HG03280 (cell line): Measurements from ENCODE around the gene DUSP28.

Experiments
- ATAC-seq: cut with Tn5 transposase; IDR thresholded peaks from one replicate; pipeline ENCODE4 v1.9.1; 2021; ENCODE audit warnings: mild to moderate bottlenecking, moderate library complexity; ENCODE audit not compliant: unreplicated experiment

DUSP28 gene

DNA sequence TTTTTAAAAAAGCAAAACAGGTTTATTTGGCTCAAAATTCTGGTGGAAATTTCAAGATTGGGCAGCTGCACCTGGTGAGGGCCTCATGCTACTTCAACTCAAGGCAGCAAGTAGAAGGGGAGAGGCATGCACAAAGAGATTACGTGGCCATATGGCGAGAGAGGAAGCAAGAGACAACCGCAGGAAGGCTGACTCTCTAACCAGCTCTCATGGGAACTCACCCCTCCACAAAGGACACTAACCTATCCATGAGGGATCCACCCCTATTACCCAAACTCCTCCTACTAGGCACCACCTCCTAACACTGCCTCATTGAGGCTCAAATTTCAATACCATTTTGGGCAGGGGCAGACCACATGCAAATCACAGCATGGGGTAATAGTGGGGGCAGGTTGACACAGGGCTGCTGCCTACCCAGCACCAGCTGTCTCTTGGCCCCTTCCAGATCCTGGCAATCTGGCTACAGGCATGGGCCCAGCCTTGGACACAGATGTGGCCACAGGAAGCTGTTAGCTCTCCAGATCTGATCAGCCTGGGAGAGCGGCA lies 24.4 kb downstream of the DUSP28 start:
- ATAC-seq, result peak; percentile 59

DNA sequence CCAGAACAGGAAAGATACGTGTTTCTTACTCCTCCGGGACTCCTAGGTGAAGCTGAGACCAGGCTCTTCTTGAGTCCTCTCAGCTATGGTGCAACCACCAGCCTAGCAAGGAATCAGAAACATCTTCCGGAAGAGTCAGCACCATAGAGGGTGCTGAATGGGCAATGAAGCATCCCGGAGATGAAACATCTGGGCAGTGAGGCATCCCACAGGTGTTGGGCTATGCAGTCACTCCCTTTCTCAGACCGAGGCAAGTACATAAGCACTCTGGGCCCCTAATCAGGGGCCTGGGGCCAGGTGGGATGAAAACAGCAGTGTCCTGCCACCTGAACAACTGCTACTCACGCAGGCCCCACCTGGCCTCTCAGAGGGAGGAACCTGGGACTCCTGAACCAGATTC lies 24.9 kb downstream of the DUSP28 start:
- ATAC-seq, result peak; percentile 11

DNA sequence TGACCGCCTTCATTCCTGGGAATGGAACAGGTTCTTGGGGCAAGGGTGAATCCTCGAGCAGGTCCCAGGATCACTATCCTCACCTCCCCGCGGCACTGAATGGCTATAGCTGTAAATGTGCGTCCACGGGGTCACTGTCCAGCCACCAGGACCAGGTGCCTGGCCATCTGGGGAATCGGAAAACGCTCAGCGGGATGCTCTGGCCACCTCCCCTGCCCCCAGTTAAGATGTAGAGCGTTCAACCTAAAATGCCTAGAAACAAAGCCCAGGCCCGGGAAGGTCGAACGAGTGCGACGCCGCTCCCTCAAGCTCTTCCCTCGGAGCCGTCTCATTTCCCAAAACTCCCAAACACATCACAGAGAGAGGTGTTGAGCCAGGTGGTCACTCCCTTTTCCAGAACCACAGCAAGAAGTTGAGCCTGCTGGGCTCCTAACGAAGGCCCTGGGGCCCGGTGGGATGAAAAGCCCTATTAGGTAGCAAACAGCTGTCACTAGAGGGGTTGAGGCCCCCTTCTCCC lies 25.6 kb downstream of the DUSP28 start:
- ATAC-seq, result no peak

DNA sequence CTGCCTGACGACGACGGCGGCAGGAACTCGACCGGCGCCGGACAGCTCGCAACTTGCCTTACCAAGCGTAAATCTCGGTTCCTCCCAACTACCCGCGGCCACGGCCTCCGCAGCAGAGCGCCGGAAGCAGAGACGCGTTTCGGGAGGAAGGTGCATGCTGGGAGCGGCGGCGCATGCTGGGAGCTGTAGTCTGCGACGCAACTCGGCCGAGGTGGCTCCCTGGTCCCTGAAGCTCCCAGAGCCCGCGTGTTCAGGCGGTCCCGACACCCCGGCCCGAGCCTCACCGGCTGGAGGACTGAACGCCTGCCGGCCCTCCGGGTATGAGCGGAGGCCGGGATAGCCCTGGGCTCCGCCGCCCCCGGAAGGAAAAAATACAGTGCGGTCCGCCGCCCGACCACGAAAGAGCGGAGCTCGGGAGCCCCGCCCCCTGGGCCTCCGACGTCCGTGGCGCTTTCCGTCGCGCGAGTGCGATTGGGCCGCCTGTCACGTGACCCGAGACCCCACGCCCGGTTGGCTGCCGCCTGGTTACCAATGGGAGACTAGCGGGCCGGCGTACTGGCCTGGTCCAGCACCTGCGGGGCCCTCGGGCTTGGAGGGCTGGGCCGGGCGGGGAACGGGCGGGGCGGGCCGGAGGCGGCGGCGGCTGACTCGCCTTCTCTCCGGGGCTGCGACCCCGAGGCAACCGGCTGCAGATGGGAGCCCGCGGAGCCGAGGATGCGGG lies 26.2 kb downstream of the DUSP28 start, which contains the start of gene CAPN10:
TSS of gene CAPN10 (plus strand) at position 537 of the 721 bp plus-strand sequence. CDS start at position 715, 178 bp downstream.
- peak; percentile 57 for ATAC-seq

DNA sequence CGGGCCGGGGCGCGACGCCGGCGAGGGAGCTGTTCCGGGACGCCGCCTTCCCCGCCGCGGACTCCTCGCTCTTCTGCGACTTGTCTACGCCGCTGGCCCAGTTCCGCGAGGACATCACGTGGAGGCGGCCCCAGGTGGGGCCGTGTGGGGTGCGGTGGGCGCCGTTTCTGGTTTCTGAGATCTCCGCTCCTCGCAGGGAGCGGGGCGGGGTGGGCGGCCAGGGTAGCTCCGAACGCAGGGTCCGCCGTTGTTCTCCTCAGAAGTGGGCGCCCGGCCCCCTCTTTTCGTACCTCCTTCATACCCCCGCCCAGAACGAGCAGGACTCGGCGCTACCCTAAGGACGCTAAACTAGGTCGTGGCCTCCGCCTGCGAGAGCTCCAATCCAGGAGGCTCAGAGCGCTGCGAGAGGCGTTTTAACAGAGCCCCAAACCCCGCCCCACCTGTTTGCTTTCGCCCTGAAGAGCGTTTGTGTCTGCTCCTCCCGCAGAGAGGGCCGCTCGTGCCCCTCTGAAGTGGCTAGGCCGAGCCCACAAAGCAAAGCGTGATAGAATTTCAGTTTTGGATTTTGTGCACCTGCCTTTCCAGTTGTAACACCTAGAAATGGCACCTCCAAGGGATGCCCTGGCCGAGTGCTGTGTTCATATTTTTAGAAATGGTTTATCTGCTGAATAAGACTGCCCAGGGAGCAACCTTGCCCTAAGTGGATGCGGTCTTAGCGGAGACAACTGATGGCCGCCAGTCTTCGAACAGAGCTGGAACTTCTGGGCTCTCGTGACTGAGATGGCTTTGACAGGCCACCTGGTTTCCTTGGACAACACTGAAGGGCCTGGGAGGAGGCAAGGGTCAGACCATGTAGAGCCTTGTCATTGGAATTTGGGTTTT lies 27.0 kb downstream of the DUSP28 start:
- ATAC-seq, result peak; percentile 0

DNA sequence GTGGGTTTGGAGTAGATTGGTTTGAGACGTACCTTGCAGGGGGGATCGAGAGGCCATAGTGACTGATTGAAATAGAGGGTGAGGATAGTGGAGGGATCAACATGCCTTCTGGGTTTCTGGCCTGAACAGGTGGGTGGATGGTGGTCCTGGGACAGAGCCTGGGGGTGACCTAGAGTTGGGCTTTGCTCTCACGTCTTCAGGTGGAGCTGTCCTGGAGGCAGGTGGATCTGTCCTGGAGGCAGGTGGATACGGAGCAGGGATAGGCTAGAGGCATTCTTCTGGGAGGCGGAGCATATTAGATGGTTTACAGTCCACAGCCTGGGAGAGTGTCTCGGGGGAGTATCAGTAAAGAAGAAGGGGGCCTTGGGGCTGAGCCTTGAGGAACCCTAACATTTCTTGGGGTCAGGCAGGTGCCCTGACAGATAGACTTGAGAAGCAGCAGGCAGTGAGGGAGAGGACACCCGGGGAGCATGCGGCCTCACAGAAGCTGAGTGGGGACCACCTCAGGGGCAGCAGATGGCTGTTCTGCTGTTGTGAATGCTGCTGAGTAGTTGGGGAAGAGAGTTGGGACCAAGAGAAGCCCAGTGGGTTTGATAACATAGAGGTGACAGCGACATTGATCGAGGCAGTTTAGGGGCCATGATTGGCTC lies 28.0 kb downstream of the DUSP28 start:
- ATAC-seq, result no peak

DNA sequence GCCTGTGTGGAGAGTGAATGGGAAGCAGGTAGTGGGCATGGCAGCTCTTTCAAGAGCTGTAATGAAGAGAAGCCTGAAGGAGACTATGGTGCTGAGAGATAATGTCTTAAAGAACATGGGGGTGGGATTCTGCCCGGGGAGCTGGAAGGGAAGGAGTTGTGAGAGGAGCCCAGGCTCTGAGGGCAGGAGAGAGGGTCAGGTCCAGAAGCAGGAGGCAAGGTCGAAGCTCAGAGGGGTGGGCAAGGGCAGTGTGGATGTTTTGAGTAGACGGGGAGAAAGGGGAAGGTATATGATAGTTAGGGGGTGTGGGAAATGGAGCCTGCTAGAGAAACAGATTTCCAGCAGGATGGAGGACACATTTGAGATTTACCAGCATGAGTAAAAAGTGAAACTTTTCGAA lies 28.5 kb downstream of the DUSP28 start:
- ATAC-seq, result no peak

DNA sequence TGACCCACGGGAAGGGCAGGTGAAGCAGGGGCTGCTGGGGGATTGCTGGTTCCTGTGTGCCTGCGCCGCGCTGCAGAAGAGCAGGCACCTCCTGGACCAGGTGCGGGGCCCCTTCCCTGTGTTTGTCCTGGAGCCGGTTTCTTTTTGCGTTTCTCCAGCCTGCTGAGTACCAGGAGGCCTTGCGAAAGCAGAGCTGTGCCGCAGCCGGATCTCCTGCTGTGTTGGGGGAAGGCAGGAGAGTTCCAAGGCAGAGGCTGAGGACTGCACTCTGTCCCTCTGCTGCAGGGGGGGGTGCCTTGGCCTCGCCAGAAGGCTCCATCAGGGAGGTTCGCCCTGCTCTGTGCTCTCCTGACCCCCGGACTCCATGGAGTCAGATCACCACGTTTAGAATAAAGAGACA lies 29.2 kb downstream of the DUSP28 start:
- no peak for ATAC-seq

DNA sequence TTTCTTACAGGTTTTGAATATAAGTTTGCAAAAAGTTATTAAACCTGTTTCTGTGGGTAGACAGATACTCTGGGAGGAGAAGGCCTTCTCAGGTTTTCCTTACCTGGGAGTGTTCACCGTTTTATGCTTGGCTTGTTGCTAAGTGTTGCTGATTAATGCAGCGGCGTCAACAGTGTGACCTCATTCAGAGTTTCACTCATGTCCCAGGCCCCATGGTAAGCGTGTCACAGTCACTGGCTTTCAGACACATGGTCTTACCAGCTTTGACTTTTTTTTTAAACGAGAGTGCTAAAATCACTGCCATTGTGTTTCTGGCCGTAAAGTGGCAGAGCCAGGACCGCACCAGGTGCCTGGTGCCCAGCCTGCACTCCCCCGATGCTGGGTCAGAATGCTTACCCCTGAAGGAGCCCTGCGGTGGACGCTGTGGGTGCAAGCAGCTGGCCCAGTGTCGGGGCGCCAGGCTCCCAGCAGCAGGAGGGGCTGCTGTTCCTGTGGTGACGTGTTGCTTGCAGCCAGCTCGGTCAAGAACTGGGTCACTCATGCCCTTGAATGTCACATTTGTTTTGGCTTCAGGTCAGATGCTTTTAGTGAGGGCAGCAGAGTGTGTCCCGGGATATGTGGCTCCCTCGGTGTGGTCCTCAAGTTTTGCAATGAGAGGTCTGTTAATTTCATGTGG lies 29.8 kb downstream of the DUSP28 start:
- ATAC-seq, result no peak

DNA sequence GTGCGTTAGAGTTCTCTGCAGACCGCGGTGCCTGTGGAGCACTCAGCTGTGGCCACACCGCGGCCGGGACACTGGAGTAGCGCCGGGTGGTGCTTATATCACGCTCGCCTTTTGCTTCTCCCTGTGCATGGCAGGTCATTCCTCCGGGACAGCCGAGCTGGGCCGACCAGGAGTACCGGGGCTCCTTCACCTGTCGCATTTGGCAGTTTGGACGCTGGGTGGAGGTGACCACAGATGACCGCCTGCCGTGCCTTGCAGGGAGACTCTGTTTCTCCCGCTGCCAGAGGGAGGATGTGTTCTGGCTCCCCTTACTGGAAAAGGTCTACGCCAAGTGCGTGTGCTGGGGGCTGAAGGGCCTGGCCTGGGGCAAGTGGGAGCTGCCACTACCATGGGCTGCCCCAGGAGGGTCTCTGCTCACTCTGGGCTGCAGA lies 30.5 kb downstream of the DUSP28 start:
- ATAC-seq, result no peak

DNA sequence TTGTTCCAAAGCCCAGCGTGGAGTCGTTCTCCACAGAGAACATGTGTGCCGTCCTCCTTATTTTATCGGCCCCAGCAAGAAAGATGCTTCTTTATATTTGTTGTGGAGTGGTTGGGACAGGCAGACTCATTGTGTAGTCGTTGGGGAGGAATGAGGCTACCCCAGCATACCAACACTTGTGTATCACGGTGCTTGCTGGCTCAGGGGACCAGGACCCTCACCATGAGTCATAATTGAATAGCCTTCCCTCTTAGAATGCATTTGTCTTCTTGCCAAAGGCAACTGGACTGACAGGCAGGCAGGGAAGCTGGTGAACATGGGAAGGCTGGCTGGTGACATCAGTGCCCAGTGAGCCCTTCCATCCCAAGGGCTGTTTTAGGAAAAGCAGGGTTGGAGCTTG lies 31.1 kb downstream of the DUSP28 start:
- no peak for ATAC-seq

DNA sequence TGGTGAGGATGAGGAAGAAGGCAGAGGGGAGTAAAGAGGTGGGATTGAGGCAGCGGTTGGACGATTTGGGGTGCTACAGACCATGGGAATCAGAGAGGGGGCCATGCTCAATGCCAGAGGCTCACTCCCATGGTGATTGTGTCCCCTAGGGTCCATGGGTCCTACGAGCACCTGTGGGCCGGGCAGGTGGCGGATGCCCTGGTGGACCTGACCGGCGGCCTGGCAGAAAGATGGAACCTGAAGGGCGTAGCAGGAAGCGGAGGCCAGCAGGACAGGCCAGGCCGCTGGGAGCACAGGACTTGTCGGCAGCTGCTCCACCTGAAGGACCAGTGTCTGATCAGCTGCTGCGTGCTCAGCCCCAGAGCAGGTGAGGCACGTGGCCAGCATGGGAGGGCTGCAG lies 31.6 kb downstream of the DUSP28 start:
- ATAC-seq, result no peak

DNA sequence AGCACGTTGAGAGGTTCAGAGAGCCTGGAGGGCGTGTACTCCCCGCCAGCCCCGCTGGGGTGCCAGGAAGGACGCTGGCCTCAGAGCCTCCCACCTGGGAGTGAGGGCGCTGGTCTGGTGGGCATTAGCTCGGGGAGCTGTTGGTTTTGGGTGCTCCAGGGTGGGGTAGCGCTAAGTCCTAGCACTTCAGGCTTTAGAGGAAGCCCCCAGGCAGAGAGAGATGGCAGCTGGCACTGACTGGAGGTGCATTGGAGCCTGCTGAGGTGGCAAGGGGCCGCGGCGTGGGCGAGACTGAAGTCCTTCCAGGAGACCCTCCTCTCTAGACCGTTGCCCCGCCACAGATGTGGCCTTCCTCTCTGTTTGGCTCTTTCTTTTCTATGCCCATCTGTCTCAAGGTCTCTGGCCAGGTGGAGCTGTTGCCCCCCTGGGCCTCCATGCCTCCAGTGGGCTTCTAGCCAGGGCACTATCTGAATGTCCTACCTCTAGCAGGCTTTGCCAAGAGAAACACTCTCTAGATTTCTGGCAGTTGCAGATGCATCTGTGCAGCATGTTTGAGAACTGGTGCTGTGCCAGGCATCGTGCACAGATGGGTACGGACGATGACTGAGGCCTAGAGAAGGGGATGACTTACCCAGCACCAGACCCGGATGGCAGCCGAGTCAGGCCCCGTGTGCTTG lies 33.0 kb downstream of the DUSP28 start:
- ATAC-seq, result no peak

DNA sequence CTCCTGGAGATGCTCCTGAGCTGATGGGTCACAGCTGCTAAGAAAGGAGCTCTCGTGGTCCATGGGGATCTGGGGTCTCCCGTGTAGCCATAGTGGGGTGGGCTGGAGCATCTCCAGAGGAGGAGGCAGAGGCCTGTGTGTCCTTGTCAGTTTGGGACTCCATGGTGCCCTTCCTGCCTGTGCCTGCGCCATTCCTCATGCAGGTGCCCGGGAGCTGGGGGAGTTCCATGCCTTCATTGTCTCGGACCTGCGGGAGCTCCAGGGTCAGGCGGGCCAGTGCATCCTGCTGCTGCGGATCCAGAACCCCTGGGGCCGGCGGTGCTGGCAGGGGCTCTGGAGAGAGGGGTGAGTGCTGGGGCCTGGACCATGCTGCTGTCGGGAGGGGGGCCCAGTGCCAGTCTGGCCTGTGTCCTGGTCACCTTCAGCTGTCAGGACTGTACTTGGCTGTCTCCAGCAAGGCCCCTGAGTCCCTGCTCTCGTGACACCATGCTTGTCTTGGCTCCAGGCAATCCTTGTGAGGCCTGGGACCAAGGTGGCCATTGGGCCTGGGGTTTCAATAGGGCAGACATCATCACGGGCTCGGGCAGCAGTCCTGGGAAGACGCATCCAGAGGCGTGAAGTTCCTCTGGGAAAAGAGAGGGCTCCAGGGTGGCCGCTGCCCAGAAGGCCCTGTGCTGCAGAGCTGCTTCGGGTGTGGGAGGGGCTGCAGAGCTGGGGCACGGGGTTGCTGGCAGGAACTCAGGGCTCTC lies 33.7 kb downstream of the DUSP28 start:
- ATAC-seq, result no peak

DNA sequence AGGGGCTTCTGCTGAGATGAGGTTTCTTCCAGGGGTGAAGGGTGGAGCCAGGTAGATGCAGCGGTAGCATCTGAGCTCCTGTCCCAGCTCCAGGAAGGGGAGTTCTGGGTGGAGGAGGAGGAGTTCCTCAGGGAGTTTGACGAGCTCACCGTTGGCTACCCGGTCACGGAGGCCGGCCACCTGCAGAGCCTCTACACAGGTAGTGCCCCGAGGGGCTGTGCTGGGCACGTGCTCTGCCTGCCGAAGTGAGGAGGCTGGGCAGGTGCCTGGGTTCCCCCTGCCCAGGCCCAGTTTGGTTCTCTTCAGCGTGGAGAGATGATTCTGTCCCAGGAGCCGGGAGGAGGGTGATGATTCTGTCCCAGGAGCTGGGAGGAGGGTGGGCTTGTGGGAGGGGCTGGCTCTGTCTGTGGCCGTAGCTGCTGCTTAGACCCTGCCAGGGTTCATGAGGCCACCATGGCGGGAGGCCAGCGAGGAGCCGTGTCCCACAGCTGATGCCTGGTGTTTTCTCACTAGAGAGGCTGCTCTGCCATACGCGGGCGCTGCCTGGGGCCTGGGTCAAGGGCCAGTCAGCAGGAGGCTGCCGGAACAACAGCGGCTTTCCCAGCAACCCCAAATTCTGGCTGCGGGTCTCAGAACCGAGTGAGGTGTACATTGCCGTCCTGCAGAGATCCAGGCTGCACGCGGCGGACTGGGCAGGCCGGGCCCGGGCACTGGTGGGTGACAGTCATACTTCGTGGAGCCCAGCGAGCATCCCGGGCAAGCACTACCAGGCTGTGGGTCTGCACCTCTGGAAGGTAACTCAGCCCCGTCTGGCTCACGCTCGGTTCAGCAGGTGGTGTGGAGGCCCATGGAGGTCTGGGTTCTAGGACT lies 34.6 kb downstream of the DUSP28 start:
- no peak for ATAC-seq

DNA sequence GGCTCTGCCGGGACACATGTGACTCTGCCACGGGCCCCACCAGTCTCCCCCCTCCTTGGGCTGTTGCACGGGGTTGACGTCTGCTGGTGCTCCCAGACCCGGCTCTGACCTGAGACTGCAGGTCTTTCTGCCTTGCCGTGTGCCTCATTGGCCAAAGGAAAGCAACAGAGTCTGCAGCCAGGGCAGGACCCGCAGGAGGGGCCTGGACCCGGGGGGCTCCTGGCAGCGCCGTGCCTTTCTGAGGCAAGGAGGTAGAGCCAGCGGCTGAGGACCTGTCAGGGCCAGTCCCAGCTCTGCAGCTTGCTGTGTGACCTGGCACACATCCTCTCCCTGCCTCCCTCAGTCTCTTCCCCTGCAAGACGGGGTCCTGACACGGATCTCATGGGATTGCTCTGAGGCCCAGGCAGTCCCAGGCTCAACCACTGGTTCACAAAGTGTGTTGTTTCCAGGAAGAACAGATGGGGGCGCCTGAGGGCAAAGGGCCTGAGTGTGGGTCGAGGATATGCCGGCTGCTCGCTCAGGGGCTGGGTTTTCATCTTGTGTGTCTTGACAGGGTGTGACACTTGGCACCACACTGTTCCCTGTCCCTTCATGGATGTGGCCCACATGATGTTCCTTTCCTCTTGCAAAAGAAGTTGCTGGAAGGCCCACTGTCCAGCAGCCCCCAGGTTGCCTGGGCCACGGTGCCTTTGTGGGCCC lies 35.4 kb downstream of the DUSP28 start:
- no peak for ATAC-seq

DNA sequence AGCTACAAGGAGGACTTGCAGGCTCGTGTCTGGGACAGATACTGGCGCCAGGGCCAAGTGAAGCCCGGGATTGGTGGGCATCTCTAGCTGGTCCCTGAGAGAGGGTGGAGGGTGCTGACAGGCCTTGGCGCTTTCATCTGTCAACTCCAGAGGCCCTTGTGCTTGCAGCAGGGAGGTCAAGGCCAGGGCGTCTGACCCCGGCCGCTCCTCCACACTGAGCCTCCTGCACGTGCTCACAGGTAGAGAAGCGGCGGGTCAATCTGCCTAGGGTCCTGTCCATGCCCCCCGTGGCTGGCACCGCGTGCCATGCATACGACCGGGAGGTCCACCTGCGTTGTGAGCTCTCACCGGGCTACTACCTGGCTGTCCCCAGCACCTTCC lies 35.9 kb downstream of the DUSP28 start:
- ATAC-seq, result no peak

DNA sequence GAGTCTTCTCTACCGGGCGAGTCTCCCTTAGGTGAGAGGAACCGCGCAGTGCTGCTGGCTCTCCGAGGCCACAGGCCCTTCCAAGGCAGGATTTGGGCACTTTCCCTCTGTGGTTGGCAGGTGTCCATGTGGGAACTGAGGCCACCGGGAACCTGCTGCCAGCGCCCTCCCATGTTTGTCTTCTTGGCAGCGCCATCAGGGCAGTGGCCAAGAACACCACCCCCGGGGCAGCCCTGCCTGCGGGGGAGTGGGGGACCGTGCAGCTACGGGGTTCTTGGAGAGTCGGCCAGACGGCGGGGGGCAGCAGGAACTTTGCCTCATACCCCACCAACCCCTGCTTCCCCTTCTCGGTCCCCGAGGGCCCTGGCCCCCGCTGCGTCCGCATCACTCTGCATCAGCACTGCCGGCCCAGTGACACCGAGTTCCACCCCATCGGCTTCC lies 36.4 kb downstream of the DUSP28 start:
- no peak for ATAC-seq
